GM10847 (cell line): ENCODE results near the gene FOSL2.

ENCODE experiments used
- POLR2A ChIP-seq: IDR thresholded peaks from 2 replicates; pipeline ENCODE4 v1.6.1; 2011; ENCODE audit not compliant: insufficient read length; ENCODE audit errors: extremely low read depth

The FOSL2 gene

DNA sequence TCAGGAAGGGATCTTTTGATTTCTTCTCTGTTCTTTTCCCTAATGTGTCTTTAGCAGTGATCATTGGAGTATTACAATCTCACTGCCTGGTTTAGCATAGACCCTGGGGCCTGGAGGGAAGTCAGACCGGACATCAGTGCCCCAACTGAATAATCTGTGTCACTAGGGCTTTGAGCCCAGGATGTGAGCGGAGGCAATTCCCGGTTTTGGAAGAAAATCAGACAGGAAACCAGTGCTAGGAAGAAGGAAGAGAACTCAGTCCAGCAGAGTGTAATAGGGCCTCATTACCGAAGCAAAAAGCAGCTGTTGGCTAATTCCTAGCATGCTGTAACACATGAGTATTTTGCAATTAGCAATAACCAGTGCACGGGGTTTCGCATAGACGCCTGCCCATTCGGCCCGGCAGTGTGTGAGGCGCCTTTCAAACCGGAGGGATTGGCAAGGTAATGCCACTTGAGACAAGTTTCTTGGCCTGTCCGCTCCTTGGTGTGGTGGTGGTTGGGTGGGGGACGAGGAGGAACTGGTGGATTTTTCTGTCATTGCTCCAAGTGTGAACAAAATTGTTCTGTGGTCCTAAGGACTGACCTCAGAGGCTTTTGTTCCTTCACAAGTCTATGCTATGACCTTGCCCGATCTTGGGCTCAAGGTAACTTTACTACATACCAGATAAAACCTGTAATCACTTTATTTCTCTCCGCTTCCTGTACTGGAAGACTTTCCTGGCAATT, 2.8 kb downstream of the FOSL2 start:
- no peak for TF ChIP-seq POLR2A

DNA sequence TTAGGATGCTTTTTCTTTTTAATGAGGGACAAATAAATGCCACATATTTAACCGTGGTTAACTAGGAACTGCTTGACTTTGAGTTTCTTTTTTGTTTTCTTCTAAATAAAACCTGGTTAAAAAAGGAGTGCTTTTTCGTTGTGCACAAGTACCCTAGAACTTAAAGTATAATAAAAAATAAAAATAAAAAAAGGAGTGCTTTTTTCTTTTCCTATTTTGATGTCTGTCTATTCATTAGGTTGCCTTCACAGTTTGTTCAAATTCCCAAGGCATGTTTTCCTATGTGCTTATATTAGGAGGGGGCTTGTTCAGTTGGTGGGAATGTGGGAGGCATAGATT, 4.4 kb downstream of the FOSL2 start:
- TF ChIP-seq POLR2A, result no peak

DNA sequence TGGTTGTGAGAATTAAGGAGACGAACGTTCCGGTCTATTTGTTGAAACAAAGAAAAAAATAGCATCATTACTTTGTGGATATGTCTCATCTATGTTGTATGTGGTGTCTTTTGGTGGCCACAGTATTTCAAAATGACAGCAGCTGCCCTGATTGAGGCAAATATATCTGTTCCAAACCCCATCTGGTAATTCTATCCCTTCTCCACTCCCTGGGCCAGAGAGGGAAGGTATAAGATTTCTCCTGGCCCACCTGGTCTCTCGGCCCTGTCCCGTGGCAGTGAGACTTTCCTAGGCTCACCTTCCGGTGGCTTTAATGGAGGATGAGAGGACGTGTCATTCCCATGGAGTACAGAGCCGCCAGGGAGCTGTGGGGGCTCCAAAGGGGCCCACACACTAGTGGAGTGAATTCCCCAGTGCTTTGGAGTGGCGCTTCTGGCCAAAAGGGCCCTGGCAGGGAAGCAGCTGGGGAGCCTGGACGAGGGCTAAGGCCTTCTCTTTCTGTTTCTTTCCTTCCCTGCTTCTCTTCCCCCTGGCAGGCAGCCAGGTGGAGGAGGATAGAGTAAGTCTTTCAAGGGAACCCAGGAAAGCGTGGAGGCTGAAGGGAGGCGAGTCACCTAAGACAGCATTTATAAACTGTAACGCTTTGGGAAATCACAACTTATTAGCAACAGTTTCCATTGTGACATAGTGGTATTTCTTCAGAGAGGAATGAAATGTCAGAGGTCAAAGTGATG, 5.6 kb downstream of the FOSL2 start:
- TF ChIP-seq POLR2A, result no peak

DNA sequence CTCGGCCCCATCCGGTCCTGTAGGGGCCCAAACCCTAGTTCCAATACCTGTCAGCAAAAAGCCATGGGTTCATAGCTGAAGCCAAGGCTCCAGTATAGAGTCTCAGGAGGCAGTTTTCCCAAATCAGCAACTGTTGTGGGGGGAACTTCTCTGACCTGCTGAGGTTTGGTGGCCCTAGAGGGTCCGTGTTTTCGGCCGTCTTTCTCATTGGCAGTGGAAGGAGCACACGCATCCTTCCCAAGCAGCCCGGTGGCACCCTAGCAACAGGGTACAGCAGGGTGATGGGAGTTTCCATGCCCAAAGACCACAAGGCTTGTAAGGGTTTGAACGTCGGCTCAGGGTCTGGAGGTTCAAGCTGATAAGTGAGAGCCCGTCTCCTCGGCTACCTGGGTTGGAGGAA, 6.6 kb downstream of the FOSL2 start:
- TF ChIP-seq POLR2A, result no peak

DNA sequence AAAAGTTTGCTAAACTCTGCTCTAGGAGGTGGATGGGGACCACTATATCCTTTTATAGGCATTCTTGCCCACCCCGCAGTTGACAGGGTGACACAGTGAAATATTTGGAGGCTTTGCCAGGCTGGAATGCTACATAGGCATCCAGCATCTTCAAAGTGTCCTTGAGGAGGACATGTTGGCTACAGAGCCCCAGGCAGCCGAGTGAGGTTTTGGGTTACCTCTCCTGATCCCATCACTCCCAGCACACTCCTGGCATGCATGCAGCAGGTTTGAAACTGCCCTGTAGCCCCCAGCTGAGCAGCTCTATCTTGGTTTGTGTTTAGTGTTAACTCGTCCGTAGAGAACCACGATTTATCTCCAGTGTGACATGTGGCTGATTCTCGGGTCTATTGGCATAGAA, 7.3 kb downstream of the FOSL2 start:
- no peak for TF ChIP-seq POLR2A

GRCh38 chr2:28400419-28400818, 7.8 kb downstream of the FOSL2 start:
- no peak for TF ChIP-seq POLR2A

GRCh38 chr2:28400921-28401320, 8.3 kb downstream of the FOSL2 start:
- no peak for TF ChIP-seq POLR2A

DNA sequence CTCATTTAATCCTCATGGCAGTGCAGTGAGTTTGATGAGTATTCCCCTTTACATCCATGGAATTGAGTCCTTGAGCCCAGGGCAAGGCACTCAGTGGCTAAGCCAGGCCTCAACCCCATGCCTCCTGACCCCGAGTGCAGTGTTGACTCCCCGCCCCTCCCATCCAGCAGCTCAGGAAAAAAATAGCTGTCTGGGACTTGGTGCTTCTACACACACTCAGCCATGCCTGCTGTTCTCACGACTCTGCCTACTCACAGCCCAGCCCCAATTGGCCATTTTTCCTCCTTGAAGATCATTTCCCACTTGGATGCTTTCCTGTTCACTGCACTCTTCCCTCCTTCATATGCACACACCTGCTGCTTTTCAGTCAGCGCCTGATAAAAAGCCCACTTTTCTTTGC, 8.8 kb downstream of the FOSL2 start:
- TF ChIP-seq POLR2A, result no peak

DNA sequence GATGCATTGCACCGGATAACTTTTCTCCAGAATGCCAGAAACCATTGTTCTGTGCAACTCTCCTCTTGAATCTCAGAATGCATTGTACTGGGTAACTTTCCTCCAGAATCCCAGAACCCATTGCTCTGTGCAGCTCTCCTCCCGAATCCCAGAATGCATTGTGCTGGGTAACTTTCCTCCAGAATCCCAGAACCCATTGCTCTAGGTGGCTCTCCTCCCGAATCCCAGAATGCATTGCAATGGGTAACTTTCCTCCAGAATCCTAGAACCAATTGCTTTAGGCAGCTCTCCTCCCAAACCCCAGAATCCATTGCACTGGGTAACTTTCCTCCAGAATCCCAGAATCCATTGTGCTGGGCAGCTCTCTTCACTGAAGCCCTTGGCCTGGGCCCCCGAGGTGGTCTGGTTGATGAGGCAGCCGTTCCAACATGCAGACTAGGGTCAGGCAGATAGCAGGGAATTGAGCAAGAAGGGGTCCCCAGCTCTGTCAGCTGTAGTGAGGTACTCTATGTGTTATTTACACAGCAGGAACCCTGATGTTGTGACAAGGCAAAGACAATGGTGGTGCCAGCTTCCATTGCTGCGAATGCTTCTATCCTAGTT, 9.4 kb downstream of the FOSL2 start:
- TF ChIP-seq POLR2A, result no peak

GRCh38 chr2:28403370-28403956, 10.8 kb downstream of the FOSL2 start:
- TF ChIP-seq POLR2A, result no peak

- no peak for TF ChIP-seq POLR2A
These were observed 11.4 kb downstream of the FOSL2 start for GRCh38 chr2:28404086-28404485.

- no peak for TF ChIP-seq POLR2A
These were observed 12.9 kb downstream of the FOSL2 start for GRCh38 chr2:28405537-28405936.

GRCh38 chr2:28406276-28407096, 13.8 kb downstream of the FOSL2 start:
- TF ChIP-seq POLR2A, result no peak

DNA sequence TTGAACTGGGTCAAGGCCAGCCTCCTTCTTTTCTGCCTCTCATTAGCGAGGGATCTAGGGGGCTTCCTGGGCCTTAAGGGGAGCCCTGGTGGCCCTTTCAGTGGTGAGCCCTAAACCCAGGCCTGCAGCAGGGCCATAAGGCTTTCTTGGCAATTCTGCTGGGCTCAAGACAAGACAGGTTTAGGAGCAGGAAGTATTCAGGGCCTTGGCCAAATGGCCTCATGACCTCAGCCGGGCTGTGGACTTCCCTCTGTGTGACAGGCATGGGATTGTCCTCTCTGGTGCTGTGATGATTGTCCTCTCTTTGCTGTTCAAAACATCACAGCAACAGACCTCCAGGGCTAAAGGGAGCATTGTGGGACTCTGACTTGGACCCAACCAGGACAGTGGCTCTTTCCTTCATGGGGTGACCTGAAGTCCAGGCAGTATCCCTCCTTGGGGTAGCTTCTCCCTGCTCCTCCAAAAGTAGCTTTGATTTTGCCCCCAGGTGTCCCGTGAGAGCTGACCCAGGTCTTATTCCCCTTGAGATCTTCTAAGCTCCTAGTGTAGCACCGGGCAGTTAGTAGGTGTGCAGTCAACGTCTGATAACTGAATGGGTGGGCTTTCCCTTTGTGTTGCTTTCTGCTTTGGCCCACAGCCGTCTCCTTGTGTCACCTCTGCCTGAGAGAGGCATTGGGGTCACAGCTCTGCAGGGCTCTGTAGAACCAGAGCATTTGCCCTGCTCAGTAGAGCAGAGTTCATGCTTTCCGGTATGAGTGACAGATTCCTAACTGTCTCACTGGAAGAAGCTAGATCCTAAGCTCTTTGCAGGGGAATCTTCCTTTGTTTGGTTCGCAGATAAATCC, 14.7 kb downstream of the FOSL2 start:
- TF ChIP-seq POLR2A, result no peak
